Measurements from ENCODE around the gene CELF1. TPM values are rescaled to one million over a fixed set of nuclear protein-coding genes. Genes with fewer than 3 reads are reported as not detected.

CELF1 gene
- polyA plus RNA-seq, 1 donor from 2014 or later = 209 TPM

DNA sequence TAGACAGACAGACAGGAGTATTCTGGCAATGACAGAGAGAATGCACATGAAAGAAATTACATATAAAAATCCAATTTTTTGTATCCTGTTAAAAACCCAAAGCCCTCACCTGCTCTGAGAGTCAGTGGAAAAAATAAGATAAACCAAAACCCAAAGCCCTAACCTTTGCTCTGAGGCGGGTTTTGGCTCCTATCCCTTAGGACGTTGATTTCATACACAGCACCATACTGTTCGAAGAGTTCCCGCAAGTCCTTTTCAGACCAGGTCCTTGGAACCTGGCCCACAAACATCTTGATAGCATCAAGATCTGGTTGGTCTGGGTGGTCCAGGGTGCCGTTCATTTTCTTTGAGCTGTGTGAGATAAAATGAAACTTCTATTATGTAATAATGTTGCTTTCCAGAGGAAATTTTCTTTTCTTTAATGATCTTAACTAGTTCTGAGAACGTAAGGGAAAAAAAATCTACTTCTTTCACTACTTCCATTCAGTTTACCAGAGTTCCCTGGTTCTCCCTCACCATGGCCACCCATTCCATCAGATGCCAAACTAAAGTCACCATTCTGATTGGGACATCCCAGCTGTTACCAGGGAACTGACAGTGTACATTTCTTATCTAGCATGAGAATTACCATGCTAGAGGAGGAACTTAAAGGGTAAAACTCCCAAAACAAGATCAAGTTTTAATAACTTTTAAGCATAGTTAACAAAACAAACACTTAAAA lies 64.1 kb downstream of the CELF1 start:
- H3K9me3 ChIP-seq (ENCODE audit: low read length) = no peaks in the 10 kb centered on the region
- peaks cover 11% of the 10 kb centered on the region for H3K79me2 ChIP-seq (replicated peaks; ENCODE audit: insufficient read depth, low read length)
- no peaks in the 10 kb centered on the region for H3K9me2 ChIP-seq (ENCODE audit: insufficient read depth, low read length)
- no peaks in the 10 kb centered on the region for H3K36me3 ChIP-seq (ENCODE audit: insufficient read depth, low read length)
- no peak overlapping the region for H3K4me2 ChIP-seq (ENCODE audit: low read length)
- no peaks in the 10 kb centered on the region for H3K27me3 ChIP-seq (ENCODE audit: insufficient read depth, low read depth, low read length)
- H3K27ac ChIP-seq (ENCODE audit: low read length) = no peak overlapping the region
- H3F3A ChIP-seq (ENCODE audit: insufficient read depth, low read length, poor library complexity, severe bottlenecking) = no peaks in the 10 kb centered on the region
- no peak overlapping the region for H2AFZ ChIP-seq (ENCODE audit: low read depth, low read length)
- no peak overlapping the region for H3K4me3 ChIP-seq (ENCODE audit: low read length)
- no peaks in the 10 kb centered on the region for H4K20me1 ChIP-seq (ENCODE audit: insufficient read depth)
- H3K9ac ChIP-seq (ENCODE audit: low read length) = no peak overlapping the region
- no peak for TF ChIP-seq MXI1 (conservative IDR thresholded peaks at IDR 0.05; ENCODE audit: poor library complexity, severe bottlenecking)
- TF ChIP-seq POLR2AphosphoS5 (IDR thresholded peaks at IDR 0.05) = no peak
- TF ChIP-seq, protein P1, sequence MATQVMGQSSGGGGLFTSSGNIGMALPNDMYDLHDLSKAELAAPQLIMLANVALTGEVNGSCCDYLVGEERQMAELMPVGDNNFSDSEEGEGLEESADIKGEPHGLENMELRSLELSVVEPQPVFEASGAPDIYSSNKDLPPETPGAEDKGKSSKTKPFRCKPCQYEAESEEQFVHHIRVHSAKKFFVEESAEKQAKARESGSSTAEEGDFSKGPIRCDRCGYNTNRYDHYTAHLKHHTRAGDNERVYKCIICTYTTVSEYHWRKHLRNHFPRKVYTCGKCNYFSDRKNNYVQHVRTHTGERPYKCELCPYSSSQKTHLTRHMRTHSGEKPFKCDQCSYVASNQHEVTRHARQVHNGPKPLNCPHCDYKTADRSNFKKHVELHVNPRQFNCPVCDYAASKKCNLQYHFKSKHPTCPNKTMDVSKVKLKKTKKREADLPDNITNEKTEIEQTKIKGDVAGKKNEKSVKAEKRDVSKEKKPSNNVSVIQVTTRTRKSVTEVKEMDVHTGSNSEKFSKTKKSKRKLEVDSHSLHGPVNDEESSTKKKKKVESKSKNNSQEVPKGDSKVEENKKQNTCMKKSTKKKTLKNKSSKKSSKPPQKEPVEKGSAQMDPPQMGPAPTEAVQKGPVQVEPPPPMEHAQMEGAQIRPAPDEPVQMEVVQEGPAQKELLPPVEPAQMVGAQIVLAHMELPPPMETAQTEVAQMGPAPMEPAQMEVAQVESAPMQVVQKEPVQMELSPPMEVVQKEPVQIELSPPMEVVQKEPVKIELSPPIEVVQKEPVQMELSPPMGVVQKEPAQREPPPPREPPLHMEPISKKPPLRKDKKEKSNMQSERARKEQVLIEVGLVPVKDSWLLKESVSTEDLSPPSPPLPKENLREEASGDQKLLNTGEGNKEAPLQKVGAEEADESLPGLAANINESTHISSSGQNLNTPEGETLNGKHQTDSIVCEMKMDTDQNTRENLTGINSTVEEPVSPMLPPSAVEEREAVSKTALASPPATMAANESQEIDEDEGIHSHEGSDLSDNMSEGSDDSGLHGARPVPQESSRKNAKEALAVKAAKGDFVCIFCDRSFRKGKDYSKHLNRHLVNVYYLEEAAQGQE (IDR thresholded peaks at IDR 0.05; ENCODE audit: borderline replicate concordance) = no peak
- TF ChIP-seq EZH2 (IDR thresholded peaks at IDR 0.05; ENCODE audit: borderline replicate concordance, insufficient read depth, low read length, poor library complexity, severe bottlenecking) = no peak
- no peak for TF ChIP-seq EP300 (conservative IDR thresholded peaks at IDR 0.05; ENCODE audit: poor library complexity, severe bottlenecking)
- no peak for TF ChIP-seq SMC3 (conservative IDR thresholded peaks at IDR 0.05; ENCODE audit: poor library complexity)
- TF ChIP-seq TAF1 (IDR thresholded peaks at IDR 0.05; ENCODE audit: low read depth) = no peak
- TF ChIP-seq, protein P2, sequence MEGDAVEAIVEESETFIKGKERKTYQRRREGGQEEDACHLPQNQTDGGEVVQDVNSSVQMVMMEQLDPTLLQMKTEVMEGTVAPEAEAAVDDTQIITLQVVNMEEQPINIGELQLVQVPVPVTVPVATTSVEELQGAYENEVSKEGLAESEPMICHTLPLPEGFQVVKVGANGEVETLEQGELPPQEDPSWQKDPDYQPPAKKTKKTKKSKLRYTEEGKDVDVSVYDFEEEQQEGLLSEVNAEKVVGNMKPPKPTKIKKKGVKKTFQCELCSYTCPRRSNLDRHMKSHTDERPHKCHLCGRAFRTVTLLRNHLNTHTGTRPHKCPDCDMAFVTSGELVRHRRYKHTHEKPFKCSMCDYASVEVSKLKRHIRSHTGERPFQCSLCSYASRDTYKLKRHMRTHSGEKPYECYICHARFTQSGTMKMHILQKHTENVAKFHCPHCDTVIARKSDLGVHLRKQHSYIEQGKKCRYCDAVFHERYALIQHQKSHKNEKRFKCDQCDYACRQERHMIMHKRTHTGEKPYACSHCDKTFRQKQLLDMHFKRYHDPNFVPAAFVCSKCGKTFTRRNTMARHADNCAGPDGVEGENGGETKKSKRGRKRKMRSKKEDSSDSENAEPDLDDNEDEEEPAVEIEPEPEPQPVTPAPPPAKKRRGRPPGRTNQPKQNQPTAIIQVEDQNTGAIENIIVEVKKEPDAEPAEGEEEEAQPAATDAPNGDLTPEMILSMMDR (IDR thresholded peaks at IDR 0.05; ENCODE audit: poor library complexity, severe bottlenecking) = no peak
- TF ChIP-seq RAD21 (conservative IDR thresholded peaks at IDR 0.05) = no peak

DNA sequence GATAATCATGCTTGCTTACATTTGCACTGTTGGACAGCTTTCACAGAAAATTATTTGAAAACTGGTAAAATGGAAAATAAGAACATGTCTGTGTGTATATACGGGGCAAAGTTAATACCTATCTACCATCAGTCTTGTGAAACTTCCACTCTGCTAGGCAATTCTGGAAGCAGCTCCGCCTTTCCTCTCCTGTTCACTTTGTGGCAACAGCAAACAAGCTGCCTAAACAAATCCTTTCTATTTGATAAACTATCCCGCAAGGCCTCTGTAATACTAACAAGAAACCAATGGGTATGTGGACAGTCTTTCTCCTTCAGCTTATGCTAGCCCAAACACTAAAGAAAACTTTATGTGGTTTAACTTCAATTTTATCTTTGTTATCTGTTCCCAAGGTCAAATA lies 64.8 kb downstream of the CELF1 start:
- H3F3A ChIP-seq (ENCODE audit: insufficient read depth, low read length, poor library complexity, severe bottlenecking) = no peaks in the 10 kb centered on the region
- H2AFZ ChIP-seq (ENCODE audit: low read depth, low read length) = no peak overlapping the region
- no peak overlapping the region for H3K4me2 ChIP-seq (ENCODE audit: low read length)
- no peaks in the 10 kb centered on the region for H3K27me3 ChIP-seq (ENCODE audit: insufficient read depth, low read depth, low read length)
- H3K9me2 ChIP-seq (ENCODE audit: insufficient read depth, low read length) = no peaks in the 10 kb centered on the region
- no peak overlapping the region for H3K4me3 ChIP-seq (ENCODE audit: low read length)
- H3K36me3 ChIP-seq (ENCODE audit: insufficient read depth, low read length) = peaks cover 5% of the 10 kb centered on the region
- TF ChIP-seq RAD21 (conservative IDR thresholded peaks at IDR 0.05) (no peak), EP300 (conservative IDR thresholded peaks at IDR 0.05; ENCODE audit: poor library complexity, severe bottlenecking) (no peak), EZH2 (IDR thresholded peaks at IDR 0.05; ENCODE audit: borderline replicate concordance, insufficient read depth, low read length, poor library complexity, severe bottlenecking) (no peak), SMC3 (conservative IDR thresholded peaks at IDR 0.05; ENCODE audit: poor library complexity) (no peak), POLR2AphosphoS5 (IDR thresholded peaks at IDR 0.05) (no peak), TAF1 (IDR thresholded peaks at IDR 0.05; ENCODE audit: low read depth) (no peak), MXI1 (conservative IDR thresholded peaks at IDR 0.05; ENCODE audit: poor library complexity, severe bottlenecking) (no peak)
- TF ChIP-seq, protein P1 (IDR thresholded peaks at IDR 0.05; ENCODE audit: borderline replicate concordance) = no peak
- TF ChIP-seq, protein P2 (IDR thresholded peaks at IDR 0.05; ENCODE audit: poor library complexity, severe bottlenecking) = no peak
- no peak overlapping the region for H3K27ac ChIP-seq (ENCODE audit: low read length)
- no peaks in the 10 kb centered on the region for H3K9me3 ChIP-seq (ENCODE audit: low read length)
- peaks cover 6% of the 10 kb centered on the region for H3K79me2 ChIP-seq (replicated peaks; ENCODE audit: insufficient read depth, low read length)
- H4K20me1 ChIP-seq (ENCODE audit: insufficient read depth) = no peaks in the 10 kb centered on the region
- H3K9ac ChIP-seq (ENCODE audit: low read length) = no peak overlapping the region

Measured in neural cell (in vitro differentiated cells).